Skeletal muscle tissue (tissue), 4 donors: ENCODE results near the gene MAGI2. TPM values are rescaled to one million over a fixed set of nuclear protein-coding genes. Genes with fewer than 3 reads are reported as not detected.

Experiments used
- H3K27ac ChIP-seq: one replicate; pipeline ENCODE4 v1.7.0; 2013; ENCODE audit warnings: mild to moderate bottlenecking, low read depth, low read length, inconsistent platforms
- H3K27me3 ChIP-seq, 3 donors: one replicate each; pipeline ENCODE4 v1.7.0; 2013; ENCODE audit warnings: low read length in 3 of 3; ENCODE audit not compliant: control insufficient read depth in 3 of 3, insufficient read depth in 3 of 3
- H3K36me3 ChIP-seq, 3 donors: one replicate each; pipeline ENCODE4 v1.7.0; 2013; ENCODE audit warnings: low read length in 3 of 3; ENCODE audit not compliant: control insufficient read depth in 3 of 3, insufficient read depth in 3 of 3
- H3K4me1 ChIP-seq, 3 donors: one replicate each; pipeline ENCODE4 v1.7.0; 2013; ENCODE audit warnings: low read length in 3 of 3, mild to moderate bottlenecking in 3 of 3; ENCODE audit not compliant: control insufficient read depth in 3 of 3, insufficient read depth in 3 of 3
- H3K4me3 ChIP-seq, 3 donors: one replicate each; pipeline ENCODE4 v1.7.0; 2013; ENCODE audit warnings: low read length in 3 of 3
- H3K9ac ChIP-seq, 3 donors: one replicate each; pipeline ENCODE4 v1.7.0; 2013; ENCODE audit warnings: low read length in 3 of 3, mild to moderate bottlenecking in 3 of 3, moderate library complexity in 2 of 3, low read depth in 1 of 3
- H3K9me3 ChIP-seq, 3 donors: one replicate each; pipeline ENCODE4 v1.7.0; 2013; ENCODE audit warnings: low read length in 3 of 3; ENCODE audit not compliant: control insufficient read depth in 3 of 3
- total RNA-seq: library from RNA; depleted of rRNA; stranded (reverse); fragments of >200 nt; gene quantifications from one replicate; pipeline ENCODE4 v1.2.3, GENCODE V29; 2014
- donor health status: Osteomylitis.

Gene MAGI2
- total RNA-seq, 1 donor from 2014 or later, result 4.2 TPM

- H3K4me1 ChIP-seq, result no peaks in the 10 kb centered on the region
- H3K27ac ChIP-seq, result no peak overlapping the region
- no peak overlapping the region for H3K4me3 ChIP-seq
- no peaks in the 10 kb centered on the region for H3K9me3 ChIP-seq
- H3K9ac ChIP-seq, result no peak overlapping the region
- no peaks in the 10 kb centered on the region for H3K27me3 ChIP-seq
- no peaks in the 10 kb centered on the region for H3K36me3 ChIP-seq
Observed at GRCh38 chr7:79300573-79300972, 152.9 kb downstream of the MAGI2 start.

- Histone ChIP-seq H3K36me3 (no peaks in the 10 kb centered on the region), H3K27me3 (no peaks in the 10 kb centered on the region), H3K9ac (no peak overlapping the region), H3K4me3 (no peak overlapping the region), H3K27ac (no peak overlapping the region), H3K9me3 (no peaks in the 10 kb centered on the region), H3K4me1 (no peaks in the 10 kb centered on the region)
Observed at GRCh38 chr7:79298145-79298760, 155.2 kb downstream of the MAGI2 start.

- H3K4me1 ChIP-seq, result no peaks in the 10 kb centered on the region
- H3K4me3 ChIP-seq, result no peak overlapping the region
- no peaks in the 10 kb centered on the region for H3K9me3 ChIP-seq
- no peaks in the 10 kb centered on the region for H3K36me3 ChIP-seq
- no peak overlapping the region for H3K27ac ChIP-seq
- H3K9ac ChIP-seq, result no peak overlapping the region
- no peaks in the 10 kb centered on the region for H3K27me3 ChIP-seq
Observed at GRCh38 chr7:79296553-79297320, 156.7 kb downstream of the MAGI2 start.

GRCh38 chr7:79293655-79294142 lies 159.8 kb downstream of the MAGI2 start:
- H3K36me3 ChIP-seq, result no peaks in the 10 kb centered on the region
- H3K4me1 ChIP-seq, result no peaks in the 10 kb centered on the region
- H3K27me3 ChIP-seq, result no peaks in the 10 kb centered on the region
- no peak overlapping the region for H3K4me3 ChIP-seq
- H3K9me3 ChIP-seq, result no peaks in the 10 kb centered on the region
- no peak overlapping the region for H3K27ac ChIP-seq
- no peak overlapping the region for H3K9ac ChIP-seq

- H3K9ac ChIP-seq, result no peak overlapping the region
- no peak overlapping the region for H3K27ac ChIP-seq
- H3K4me1 ChIP-seq, result no peaks in the 10 kb centered on the region
- no peaks in the 10 kb centered on the region for H3K9me3 ChIP-seq
- H3K4me3 ChIP-seq, result no peak overlapping the region
- H3K27me3 ChIP-seq, result no peaks in the 10 kb centered on the region
- no peaks in the 10 kb centered on the region for H3K36me3 ChIP-seq
Observed at GRCh38 chr7:79292834-79293233, 160.6 kb downstream of the MAGI2 start.

DNA sequence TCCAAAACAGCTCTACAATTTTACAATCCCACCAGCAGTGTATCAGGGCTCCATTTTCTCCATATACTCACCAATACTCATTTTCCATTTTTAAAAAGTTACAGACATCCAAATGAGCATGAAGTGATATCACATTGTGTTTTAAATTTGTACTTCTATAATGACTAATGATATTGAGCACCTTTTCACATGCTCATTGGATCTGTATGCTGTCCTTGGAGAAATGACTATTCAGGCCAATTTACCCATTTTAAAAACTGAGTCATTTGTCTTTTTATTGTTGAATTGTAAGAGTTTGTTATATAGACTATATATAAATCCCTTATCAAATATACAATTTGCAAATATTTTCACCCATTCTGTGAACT lies 162.0 kb downstream of the MAGI2 start:
- Histone ChIP-seq H3K27me3 (no peaks in the 10 kb centered on the region), H3K27ac (no peak overlapping the region), H3K9me3 (no peaks in the 10 kb centered on the region), H3K9ac (no peak overlapping the region), H3K4me1 (no peaks in the 10 kb centered on the region), H3K36me3 (no peaks in the 10 kb centered on the region), H3K4me3 (no peak overlapping the region)

GRCh38 chr7:79290841-79291497 lies 162.5 kb downstream of the MAGI2 start:
- Histone ChIP-seq H3K4me3 (no peak overlapping the region), H3K27me3 (no peaks in the 10 kb centered on the region), H3K4me1 (no peaks in the 10 kb centered on the region), H3K27ac (no peak overlapping the region), H3K9ac (no peak overlapping the region), H3K9me3 (no peaks in the 10 kb centered on the region), H3K36me3 (no peaks in the 10 kb centered on the region)

- H3K4me1 ChIP-seq, result no peaks in the 10 kb centered on the region
- H3K4me3 ChIP-seq, result no peak overlapping the region
- no peak overlapping the region for H3K9ac ChIP-seq
- H3K9me3 ChIP-seq, result no peaks in the 10 kb centered on the region
- no peak overlapping the region for H3K27ac ChIP-seq
- no peaks in the 10 kb centered on the region for H3K36me3 ChIP-seq
- H3K27me3 ChIP-seq, result no peaks in the 10 kb centered on the region
Observed at GRCh38 chr7:79290398-79290797, 163.1 kb downstream of the MAGI2 start.

DNA sequence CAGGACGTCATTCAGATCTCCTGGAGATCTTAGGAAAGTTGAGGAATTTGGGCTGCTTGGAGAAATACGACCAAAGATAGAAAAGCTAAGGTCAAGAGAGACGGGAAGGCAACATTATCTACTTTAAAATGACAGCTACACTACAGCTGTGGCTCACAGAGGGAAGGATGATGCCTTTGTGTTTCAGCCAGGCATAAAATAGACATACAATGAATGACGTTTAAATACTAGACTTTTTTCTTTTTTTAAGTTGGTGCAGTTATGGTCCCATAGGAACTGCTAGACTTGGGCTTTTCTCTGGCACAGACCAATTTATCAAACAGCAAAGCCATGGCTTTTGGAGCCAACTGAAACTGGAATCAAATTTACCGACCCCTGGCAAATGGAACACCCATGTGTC lies 164.8 kb downstream of the MAGI2 start:
- Histone ChIP-seq H3K9ac (no peak overlapping the region), H3K27me3 (no peaks in the 10 kb centered on the region), H3K4me1 (no peaks in the 10 kb centered on the region), H3K9me3 (no peaks in the 10 kb centered on the region), H3K4me3 (no peak overlapping the region), H3K27ac (no peak overlapping the region), H3K36me3 (no peaks in the 10 kb centered on the region)

GRCh38 chr7:79287981-79288380 lies 165.5 kb downstream of the MAGI2 start:
- Histone ChIP-seq H3K9ac (no peak overlapping the region), H3K4me3 (no peak overlapping the region), H3K4me1 (no peaks in the 10 kb centered on the region), H3K36me3 (no peaks in the 10 kb centered on the region), H3K27me3 (no peaks in the 10 kb centered on the region), H3K9me3 (no peaks in the 10 kb centered on the region), H3K27ac (no peak overlapping the region)
